GM19193 (cell line): Measurements from ENCODE around the gene SHISA7.

Source experiments
- POLR2A ChIP-seq: IDR thresholded peaks from 4 replicates; pipeline ENCODE4 v1.6.1; 2011; ENCODE audit not compliant: insufficient read depth, insufficient read length; ENCODE audit errors: extremely low read depth

SHISA7 gene

DNA sequence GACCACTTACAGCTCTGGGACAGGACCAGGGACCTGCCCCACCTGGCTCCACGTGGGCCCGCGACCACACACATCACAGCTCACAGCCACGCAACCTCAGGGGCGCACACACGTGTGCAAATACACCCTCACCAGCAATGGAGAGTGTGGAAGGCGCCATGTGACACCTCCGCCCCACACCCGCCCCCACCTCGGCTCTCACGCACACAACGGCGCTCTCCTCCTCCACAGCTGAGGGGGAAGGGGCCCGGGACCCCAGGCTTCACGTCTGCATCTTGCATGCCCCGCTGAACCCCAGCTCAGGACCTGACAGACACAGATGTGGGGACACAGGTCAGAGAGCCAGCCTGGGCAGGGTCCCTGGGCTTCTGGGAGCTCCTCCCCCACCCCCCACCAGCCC lies 6.4 kb upstream of the SHISA7 start:
- TF ChIP-seq POLR2A = no peak

DNA sequence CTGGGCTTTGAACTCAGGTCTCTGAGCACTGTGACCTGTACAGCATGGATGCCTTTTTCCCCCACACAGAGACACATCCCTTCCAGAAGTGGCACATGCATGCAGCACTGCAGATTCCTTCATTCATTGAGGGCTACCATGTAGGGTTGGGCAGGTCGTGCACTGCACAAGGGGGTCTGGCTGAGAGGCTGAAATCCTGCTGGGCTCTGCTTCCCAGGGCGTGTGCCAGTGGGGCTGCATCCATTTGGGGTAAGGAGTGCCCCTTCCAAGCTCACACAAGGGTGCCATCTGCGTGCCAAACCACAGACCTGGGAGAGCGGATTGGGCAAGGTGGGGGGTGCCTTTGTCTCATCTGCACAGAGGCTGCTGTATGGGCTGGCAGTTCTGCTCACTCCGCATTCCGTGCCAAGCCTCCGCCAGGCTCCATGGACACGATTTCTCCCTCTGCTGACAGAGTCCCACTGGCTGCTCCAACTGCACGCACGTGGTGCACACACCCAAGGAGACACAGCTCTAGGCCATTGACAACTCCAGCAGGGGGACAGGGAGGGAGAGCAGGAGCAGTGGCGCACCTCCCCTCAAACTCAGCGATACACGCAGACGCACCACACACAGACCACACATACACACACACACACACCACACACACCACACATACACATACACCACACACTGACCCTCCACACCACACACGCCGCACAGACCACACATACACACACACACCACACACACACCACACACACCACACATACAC lies 4.5 kb upstream of the SHISA7 start:
- TF ChIP-seq POLR2A = no peak

DNA sequence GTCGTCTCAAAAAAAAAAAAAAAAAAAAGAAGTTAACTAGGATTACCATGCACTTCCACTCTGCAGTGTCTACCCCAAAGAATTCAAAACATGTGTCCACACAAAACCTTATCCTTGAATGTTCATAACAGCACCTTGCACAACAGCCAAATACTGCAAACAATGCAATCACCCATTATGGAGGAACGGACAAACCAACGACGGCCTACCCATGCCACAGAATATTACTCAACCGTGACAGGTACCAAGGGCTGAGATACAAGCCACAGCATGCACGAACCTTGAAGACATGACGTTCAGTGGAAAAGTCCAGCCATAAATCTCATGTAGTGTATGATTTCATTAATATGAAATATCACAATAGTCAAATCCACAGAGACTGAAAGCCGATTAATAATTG lies 3.0 kb upstream of the SHISA7 start:
- TF ChIP-seq POLR2A = no peak

DNA sequence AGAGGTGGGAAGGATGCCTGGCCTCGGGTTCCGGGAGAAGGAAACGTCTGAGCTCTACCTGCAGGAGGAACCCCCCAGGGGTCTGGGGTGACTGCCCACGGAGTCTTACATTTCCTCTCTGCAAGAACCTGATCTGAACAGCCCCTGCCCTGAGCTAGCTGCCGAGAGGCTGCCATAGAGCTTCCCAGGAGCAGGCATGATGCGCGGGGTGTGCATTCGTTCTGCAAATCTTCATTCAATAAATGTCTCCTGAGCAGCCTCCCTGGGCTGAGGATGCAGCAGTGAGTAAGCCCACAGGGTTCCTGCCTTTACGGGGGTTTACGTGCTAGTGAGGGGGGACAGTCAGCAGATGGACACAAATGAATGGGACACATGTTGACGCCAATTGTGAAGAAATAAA lies 1.5 kb upstream of the SHISA7 start:
- no peak for TF ChIP-seq POLR2A

DNA sequence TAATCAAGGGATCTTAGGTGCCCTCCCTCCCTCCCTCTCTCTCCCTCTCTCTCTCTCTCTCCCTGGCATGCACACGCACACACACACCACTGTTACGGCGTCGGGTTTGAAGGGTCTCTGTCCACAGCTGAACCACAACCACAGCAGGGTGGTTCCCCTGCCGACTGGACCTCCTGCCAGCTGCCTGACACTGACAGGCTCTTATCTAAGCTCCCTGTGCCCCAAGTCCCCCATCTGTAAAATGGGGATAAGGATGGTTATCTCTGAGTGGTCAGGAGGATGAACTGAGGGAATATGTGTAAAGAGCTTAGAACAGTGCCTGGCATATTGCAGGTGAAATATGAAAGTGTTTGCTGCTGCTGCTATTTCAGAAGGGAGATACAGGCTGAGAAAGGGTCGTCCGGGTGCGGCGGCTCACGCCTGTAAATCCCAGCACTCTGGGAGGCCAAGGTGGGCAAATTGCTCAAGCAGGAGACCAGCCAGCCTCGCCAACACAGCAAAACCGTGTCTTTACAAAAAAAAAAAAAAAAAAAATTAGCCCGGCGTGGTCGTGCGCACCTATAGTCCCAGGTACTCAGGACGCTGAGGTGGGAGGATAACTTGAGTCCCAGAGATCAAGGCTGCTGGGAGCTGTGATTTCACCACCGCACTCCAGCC lies 852 bp upstream of the SHISA7 start:
- no peak for TF ChIP-seq POLR2A

DNA sequence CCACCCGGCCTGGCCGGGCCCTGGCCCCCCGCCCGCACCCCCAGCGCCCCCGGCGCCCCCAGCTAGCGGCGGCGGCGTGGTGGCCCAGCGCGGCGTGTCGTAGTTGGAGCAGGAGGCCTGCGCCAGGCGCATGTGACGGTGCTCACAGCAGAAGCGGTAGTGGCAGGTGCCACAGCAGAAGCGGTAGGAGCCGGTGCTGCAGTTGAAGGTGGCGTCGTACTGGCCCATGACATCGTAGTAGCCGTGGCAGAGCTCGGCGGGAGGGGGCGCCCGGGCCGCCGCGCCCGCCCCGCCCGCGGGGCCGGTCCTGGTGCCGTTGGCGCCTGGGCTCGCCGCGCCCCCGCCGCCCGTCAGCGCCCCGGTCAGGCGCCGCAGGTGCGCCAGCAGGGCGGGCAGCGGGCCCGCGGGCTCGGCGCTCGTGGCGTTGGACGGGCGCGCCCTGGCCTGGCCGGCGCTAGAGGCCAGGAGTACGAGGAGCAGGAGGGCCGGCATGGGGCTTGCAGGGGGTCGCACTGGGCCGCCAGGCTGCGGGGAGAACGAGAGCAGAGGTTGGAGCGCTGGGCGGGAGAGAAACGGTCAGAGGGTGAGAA lies 633 bp downstream of the SHISA7 start:
- TF ChIP-seq POLR2A = no peak

DNA sequence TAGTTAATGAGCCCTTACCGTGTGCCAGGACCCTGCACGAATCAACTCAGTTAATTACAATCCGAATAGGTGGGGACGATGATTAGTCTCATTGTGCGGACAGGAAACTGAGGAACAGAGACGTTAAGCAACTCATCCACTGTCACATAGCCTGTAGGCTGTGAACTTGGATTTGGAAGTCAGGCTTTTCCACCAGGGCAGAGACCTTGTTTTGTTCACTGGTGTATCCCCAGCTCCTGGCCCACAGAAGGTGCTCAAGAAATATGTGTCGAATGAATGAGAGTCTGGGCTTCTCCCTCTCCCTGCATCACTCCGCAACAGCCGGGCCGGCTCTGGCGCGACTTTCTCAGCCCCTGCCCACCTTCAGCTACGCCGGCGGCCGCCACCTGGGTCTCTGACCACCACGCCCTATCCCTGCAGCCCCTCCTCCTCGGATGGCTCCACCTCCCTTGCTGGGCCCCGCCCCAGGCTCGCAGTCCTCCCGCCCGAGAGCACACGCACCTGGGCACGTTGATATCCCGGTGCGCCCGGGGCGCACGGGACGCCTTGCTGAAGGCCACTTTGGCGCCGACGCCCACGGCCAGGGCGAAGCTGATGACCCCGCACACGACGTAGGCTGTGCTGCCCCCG lies 1.3 kb downstream of the SHISA7 start:
- no peak for TF ChIP-seq POLR2A

DNA sequence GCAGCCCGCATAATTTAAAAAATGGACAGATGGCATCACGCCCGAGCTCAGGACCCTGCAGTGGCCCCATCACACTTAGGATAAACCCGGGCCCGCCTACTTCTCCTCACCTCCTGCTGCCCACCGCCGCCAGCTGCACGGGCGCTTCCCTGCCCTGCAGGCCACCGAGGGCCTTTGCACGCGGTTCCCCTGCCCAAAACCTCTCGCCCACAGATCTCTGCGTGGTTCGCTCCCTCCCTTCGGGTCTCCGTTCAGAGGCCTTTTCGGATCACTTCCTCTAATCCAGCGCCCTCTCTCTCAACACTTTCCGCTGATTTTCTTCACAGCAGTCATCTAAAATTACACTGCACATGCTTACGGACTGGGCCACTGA lies 1.8 kb downstream of the SHISA7 start:
- TF ChIP-seq POLR2A = no peak

DNA sequence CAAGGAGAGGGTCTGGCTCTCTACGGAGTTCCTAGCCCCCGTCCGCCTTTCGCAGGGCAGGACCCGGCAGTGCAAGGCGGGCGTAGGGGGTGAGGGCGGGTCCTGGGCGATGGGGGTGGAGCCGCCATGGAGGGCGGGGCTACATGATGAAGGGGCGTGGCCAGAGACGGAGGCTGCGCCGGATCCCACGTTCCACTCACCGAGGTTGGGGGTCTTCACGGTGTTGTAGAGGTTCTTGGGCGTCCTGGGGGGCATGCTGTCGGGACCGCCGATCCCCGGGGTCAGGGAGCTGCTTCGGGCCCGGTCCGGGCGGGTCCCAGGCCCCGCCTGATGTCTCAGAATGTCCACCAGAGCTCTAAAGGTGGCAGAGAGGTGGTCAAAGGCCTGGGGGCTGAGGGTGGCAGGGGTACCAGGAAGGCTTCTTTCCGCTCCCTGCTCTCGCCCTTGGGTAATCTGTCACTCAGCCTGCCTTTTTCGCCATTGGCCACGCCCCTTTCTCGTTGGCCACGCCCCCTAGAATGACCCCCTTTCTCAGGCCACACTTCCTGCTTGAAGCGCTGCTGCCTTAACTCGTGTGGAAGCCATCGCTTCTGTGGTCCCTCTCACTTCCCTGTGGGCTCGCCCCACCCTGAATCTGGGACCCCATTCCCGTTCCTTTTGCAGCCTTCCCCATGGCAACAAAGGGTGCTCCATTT lies 2.5 kb downstream of the SHISA7 start:
- TF ChIP-seq POLR2A = no peak

DNA sequence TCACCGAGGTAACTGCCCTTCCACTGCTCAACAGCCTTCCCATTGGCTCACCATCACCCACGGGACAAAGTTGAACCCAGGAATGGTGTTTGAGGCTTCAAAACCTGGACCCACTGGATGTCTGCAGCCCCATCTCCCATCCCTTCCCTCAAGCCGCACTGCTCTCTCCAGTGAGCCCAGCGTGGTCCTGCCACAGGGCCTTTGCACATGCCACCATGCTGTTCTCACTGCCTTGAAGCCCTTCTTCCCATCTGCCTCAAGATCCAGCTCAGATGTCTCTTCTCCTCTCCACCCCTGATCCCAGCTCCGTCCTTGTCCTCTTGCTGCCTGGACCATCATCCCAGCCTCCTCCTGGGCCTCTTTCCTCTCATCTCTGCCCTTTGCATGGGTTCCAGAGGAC lies 4.0 kb downstream of the SHISA7 start:
- no peak for TF ChIP-seq POLR2A

DNA sequence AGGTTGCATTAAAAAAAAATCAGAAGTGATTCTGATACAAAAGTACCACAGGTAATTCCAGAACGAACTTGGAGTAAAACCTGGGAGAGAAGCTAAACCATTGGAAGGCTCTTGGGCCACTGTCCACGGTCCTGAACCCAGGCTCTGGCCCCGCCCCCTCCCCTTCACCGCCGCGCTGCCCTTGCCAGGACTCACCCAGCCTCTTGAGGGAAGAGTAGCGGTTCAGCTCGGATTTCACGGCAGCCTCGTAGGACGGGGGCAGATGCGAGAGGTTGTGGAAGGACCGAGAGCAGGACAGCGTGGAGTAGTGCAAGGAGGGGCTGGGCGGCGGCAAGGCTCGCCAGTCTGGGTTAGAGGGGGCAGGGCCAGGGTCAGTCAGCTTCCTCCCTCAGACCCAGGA lies 5.7 kb downstream of the SHISA7 start:
- no peak for TF ChIP-seq POLR2A

DNA sequence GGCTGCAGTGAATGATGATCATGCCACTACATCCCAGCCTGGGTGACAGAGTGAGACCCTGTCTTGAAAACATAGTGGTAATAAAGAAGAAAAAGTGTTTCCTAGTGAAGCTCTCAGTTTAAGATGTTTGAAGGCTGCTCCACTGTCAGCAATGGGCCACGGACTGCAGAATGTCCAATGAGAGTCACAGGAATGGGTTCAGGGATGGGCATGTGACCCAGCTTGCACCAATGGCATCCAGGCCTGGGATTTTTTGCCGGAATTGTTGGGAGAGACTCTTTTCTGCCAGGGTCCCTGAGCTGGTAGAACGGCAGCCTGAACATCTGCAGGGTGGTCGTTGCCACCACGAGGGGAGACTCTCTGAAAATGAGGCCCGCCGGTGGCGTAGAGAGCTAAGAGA lies 6.3 kb downstream of the SHISA7 start:
- TF ChIP-seq POLR2A = no peak

DNA sequence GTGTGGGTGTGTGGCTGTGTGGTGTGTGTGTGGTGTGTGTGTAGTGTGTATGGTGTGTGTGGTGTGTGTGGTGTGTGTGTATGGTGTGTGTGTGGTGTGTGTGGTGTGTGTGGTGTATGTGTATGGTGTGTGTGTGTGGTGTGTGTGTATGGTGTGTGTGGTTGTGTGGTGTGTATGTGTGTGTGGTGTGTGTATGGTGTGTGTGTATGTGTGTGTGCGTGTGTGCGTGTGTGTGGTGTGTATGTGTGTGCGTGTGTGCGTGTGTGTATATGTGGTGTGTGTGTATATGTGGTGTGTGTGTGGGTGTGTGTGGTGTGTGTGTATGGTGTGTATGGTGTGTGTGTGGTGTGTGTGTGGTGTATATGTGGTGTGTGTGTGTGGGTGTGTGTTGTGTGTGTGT lies 8.1 kb downstream of the SHISA7 start:
- no peak for TF ChIP-seq POLR2A

DNA sequence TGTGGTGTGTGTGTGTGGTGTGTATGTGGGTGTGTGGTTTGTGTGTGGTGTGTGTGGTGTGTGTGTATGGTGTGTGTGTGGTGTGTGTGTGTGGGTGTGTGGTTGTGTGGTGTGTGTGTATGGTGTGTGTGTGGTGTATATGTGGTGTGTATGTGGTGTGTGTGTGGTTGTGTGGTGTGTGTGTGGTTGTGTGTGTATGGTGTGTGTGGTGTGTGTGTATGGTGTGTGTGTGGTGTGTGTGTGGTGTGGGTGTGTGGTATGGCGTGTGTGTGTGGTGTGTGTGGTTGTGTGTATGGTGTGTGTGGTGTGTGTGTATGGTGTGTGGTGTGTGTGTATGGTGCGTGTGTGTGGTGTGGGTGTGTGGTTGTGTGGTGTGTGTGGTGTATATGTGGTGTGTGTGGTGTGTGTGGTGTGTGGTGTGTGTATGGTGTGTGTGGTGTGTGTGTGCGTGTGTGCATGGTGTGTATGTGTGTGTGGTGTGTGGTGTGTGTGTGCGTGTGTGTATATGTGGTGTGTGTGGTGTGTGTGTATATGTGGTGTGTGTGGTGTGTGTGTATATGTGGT lies 8.7 kb downstream of the SHISA7 start:
- no peak for TF ChIP-seq POLR2A

DNA sequence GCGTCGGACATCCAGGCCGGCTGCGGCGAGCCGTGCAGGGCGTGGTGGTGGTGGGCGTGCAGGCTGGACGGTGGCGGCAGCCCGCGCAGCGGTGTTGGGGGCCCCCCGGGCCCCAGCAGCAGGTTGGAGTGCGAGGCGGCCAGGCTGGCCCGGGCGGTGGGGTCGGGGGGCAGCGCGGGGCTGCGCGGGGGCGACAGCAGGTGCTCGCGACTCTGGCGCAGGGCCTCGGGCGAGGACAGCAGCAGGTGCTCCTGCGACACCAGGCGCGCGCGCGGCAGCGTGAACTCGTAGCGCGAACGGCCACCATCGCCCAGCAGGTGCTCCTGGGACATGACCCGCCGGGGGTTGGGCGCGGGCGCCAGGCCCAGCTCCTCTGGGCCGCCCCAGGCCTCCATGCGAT lies 9.8 kb downstream of the SHISA7 start:
- TF ChIP-seq POLR2A = no peak

DNA sequence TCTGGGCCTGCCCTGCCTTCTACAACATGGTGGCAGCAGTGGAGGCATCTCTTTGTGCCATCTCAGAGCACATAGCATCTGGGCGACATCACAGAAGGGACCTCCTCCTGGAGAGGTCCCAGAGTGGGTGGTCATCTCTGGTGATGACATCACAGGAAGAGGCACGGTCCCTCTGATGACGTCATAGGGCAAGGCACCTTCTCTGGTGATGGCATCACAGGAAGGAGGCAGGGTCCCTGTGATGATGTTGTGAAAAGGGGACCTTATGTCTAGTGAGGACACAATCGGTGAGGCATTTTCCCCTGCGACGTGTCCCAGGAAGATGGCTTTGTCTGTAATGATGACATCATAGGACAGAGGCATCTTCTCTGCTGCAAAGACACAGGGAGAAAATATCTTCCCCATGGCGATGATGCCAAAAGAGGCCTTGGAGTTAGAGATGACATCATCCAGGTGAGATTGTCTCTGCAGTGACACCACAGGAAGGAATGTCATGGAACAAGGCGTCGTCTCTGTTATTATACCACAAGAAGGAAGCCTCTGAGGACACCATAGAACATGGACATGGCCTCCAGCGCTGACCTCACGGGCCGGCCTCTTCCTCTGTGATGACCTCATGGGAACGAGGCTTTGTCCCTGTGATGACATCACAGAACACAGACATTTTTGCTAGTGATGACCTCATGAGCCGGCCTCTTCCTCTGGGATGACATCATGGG lies 10.7 kb downstream of the SHISA7 start:
- no peak for TF ChIP-seq POLR2A
